Stimulated activated CD4-positive, alpha-beta T cell treated with anti-CD3 and anti-CD28 coated beads, Interleukin-2, amount 100 ng/mL, for 24 hours (primary cell): ENCODE measurements around the gene MAP3K14.

Experiments
- DNase-seq, 2 donors: peaks; one replicate each; pipeline ENCODE4 v3.0.0-alpha.2; 2020

MAP3K14 gene

DNA sequence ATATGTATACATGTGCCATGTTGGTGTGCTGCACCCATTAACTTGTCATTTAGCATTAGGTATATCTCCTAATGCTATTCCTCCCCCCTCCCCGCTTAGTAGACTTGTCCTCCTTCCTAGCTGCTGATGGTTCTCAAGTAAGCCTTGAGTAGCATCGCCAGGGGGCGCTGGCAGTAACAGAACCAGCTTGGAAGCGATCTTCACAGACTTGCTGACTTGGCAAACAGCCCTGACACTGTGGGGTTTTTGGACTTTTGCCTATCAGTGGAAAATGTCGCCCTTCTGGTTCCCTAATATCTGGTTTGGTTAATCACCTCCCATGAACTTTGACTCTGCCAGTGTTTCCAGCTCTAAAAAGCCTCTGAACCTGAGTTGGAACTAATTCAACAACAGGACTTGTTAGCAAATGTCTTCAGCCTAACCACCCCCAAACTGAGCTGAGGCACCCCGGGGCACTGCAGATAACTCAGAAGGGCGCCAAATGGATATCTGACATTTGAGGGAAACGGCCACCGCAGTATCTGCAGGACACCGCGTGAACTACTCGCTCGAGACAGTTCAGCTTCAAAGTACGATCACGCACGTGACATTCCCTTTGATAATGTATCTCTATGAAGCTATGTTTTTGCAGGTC is 39.5 kb downstream of the MAP3K14 start:
- DNase-seq: peak; percentile 93

DNA sequence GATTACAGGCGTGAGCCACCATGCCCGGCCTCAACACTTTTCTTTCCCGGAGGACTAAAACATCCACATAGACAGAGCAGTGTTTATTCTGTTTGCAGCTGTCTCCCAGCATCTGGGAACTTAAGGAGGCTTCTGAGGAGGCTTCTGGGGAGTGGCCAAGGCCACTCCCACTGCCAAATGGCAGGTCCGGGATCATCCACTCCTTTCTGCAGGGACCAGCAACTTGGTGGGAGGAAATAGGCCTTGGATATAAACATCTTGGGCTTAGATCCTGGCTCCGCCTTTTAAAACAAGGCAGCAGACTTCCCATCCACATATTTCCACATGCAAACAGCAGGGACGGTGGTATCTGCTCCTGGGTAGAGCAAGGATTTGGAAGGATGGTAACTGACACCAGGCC is 40.8 kb downstream of the MAP3K14 start:
- DNase-seq: no peak

DNA sequence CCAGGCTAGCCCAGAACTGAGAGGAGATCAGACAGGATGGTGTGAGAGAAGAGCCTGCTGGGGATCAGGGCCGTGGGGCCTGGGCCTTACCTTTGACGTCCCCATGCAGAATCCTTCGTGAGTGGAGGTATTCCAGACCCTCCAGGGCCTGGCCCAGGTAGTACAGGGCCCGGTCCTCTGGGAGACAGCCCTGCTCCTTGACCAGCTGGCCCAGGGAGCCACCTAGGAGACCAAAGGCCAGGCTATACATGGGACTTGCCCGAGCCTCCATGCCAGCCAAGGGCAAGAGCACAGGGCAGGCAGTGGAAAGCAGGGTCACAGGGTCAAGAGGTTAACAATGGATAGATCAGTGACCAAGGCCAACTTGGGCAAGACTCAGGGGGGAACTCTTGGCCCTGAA is 42.8 kb downstream of the MAP3K14 start:
- no peak for DNase-seq

DNA sequence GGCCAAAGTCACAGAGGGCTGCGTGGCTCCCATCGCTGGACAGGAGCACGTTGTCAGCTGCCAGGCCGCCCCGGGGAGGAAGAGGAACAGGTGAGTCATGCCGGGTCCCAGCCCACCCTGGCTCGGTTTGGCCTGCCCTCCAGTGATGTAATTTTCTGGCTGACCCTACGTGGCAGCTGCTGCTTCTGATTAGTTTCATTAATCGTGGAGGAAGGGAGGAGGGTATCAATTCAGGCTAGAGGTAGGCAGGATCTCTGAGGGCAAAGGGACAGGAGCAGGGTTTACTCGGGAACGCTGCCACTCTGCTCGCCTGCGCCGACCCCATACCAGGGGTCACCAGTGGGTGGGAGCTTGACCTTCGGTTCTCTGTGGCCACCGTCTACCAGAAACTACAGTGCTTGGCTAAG is 43.3 kb downstream of the MAP3K14 start:
- DNase-seq: no peak

DNA sequence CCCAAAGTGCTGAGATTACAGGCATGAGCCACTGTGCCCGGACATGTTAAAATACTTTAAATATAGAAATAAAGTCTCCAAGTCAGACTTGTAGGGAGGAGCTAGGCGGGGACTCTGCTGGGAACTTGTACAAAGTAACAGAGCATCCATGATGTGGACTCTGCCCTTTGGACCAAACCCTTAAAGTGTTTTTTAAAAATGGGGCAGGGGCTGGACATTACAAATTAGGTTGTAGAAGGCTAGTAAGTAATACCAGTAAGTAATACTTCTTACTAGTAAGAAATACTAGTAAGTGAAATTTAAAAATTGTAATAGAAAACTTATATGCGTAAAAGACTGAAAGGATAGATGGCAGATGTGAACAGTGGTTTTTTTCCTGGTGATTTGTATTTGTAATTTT is 45.2 kb downstream of the MAP3K14 start:
- DNase-seq: no peak

DNA sequence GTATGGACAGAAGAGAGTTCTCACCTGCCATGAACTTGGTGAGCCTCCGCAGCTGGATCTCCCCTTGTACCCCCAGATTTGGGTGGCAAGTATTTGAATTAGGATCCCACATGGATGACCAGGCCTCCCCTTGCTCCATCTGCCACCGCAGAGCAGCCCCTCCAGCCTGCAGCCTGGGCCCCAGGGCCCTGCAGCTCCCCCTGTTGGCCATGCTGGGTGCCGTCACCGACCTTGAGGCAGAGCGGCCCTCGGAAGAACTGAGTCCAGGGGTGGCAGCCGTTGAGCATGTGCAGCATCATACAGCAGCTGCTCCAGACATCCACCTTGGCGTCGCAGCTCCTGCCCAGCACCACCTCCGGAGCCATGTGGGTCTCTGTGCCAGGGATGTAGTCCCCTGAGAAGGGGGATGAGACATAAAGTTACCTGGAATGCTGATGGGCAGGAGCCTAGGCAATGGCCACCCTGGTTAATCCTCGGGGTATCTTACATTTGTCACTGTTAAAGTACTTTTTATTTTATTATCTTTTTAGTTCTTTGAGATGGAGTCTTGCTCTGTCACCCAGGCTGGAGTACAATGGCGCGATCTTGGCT is 45.9 kb downstream of the MAP3K14 start:
- DNase-seq: peak; percentile 67 to 70

DNA sequence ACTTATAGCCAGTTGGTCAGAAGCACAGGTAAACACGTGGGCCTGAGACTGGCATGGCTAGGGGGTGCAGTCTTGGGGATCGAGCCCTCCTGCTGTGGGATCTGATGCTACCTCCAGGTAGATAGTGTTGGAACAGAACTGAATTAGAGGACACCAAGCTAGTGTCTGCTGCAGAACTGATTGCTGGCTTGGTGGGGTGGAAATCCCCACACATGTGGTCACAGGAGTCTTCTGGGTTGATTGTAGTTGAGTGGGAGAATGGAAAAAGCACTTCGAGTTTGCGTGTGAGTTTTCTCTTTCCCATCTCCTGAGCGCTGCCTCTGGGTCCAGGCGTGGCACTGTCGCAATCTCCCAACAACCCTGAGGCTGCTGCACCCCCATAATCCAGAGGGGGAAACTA is 46.9 kb downstream of the MAP3K14 start:
- DNase-seq: peak in 1 of 2 donors; percentile 29

DNA sequence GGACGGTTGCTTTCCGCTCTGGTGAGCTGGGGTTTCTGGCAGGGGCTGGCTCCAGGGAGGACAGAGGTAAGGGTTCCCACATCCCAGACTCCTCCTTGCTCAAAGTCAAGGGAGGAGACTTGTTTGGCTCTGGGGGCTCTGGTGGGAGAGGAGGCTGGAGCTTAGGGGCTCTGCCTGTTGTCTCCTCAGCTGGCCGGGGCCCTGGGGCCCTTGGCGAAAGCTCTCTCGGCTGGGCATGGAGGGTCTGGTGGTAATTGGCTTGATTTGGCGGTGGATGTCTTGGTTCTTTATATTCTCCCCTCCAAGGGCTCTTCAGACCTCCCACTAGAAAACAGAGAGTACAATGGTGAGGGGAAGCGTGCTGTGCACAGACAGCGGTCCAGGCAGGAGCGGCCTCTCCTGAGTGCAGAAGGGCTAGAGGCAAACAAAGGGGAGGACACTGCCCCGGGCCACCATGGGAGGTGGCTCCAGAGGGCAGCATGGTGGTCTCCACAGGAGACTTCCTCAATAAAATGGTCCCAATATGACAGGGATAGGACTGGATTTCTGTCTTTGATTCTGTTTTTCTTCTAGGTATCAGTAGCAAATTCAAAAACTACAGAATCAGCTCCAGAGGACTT is 49.3 kb downstream of the MAP3K14 start:
- no peak for DNase-seq

DNA sequence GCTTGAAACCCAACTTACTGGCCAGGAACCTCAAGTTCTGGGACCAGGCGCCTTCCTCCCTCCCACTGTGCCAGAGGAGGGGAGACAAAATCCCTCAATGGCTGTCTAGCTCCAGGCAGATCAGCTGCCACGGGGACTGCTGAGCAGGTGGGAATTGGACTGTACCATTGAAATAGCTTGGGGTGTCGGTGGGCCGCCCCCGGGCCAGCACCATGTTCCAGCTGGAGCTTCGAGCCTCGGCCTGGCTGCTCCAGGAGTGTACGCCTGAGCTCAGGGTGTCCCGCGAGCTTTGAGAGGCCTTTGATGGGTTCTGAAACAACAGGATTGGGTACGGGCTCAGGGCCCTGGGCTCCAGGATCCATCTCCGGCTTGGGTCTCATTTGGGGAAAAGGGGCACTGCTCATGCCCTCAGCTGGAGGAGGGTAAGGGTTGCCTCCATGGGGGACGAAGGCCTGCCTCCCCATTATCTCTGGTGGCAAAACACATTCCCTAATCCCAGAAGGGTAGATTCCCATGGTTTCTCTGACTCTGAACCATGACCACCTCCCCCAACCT is 50.4 kb downstream of the MAP3K14 start:
- no peak for DNase-seq

DNA sequence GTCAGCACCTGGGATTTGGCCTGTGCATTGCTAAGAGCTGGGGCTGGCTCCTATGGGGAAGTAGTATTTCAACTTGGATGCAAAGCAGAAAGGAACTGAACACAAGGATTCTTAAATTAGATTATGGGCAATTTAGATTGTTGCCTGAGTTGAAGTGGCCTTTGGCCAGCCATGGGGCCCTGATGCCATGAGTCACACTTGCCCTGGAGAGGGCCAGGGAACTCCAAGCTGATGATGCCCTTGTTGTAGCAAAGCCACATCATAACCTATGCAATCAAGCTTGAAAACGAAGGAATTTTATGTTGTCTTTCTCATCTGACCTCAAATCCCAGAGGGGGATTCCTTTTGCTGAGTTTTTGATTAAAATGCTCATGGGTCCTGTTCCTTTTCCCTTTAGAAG is 51.0 kb downstream of the MAP3K14 start:
- DNase-seq: no peak

DNA sequence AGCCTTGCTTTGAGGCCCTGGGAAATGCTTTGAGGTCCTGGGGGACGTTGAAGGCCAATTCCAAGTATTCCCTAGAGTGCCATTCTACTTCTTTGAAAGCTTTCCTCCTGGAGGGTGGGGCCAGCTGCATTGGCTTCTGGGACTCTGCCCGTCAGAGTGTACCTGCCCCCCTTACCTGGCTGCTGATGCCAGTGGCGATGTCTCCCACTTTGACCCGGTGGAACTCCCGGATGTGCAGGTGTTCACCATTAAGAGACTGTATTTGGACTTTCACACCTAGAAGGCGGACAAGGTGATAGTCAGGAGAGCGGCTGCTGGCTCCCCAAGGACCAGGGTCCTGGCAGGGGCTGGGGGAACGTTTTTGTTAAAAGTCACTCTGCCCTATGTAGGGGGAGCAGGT is 51.8 kb downstream of the MAP3K14 start:
- no peak for DNase-seq

DNA sequence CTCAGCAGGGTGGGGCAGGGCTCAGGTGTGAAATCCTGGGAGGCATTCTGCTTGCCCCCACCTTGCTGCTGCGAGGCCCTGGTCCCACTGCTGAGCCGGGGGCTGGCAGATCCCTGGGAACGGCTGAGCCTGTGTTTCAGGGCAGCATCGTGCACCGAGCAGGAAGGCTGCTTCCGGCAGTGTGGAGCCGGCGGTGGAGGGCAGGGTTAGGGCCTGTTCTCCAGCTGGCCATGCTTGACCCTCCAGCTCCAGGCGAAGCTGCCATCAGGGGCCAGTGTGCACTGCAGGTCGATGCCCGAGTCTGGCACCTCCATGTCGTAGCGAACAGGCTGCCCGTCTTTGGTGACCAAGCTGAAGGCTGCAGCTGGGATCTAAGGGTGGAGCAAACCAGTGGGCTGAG is 52.4 kb downstream of the MAP3K14 start:
- DNase-seq: no peak

DNA sequence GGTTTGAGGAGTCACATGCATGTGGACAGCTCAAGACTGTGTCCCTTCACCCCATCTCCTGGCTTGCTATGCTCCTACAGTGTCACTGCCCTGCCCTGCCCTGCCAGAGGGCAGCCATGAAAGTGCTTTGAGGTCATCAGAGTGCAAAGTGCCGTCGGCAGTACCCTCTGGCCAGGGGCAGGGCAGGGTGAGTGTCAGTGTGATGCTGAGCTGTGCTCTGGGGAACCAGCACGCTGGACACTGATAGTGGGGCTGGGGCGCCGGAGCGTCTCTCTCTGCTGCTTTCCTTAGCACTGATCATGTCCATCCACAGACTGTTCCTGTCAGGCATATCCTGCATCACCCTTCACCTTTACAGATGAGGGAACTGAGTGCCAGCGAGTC is 53.4 kb downstream of the MAP3K14 start:
- DNase-seq: no peak

DNA sequence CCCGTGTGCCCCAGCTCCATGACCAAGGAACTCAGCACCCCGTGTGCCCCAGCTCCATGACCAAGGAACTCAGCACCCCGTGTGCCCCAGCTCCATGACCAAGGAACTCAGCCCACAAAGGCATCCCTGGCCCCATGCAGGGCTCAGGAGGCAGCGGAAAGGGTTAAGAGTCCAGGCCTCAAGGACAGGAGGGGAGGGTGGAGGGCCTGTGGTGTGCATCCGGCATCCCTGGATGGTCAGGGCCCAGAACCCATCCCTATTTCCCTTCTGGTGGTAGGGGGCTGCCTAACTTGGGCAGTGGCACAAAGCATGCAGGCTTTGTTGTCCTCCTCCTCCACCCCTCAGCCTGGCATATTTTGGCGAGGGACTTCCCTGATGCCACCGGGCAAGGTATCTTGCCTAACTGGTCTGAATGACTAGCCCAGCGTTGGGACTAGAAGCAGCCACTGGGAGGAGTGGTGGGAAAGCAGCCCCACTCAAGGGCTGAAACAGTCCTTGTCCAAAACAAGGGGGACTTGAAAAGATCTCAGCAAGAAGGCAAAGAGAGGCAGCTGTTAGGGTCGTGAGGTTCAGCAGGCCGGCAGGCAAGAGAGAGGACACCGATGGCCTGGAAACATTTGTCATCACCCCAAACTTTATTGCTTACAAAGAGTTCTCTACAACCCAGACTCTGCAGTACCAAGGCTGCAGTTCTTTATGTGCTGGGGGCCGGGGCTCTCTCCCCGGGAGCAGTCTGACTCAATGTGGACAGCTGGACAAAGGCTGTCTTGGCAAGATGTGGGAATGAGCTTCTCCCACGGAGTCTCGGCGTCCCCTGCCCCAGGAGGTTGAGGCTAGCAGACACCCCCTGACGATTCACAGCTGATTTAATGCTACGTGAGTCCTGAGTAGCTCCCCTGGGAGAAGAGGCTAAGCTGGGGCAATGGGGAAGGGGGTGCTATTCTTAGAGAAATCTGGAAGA is 54.0 kb downstream of the MAP3K14 start:
- DNase-seq: no peak

DNA sequence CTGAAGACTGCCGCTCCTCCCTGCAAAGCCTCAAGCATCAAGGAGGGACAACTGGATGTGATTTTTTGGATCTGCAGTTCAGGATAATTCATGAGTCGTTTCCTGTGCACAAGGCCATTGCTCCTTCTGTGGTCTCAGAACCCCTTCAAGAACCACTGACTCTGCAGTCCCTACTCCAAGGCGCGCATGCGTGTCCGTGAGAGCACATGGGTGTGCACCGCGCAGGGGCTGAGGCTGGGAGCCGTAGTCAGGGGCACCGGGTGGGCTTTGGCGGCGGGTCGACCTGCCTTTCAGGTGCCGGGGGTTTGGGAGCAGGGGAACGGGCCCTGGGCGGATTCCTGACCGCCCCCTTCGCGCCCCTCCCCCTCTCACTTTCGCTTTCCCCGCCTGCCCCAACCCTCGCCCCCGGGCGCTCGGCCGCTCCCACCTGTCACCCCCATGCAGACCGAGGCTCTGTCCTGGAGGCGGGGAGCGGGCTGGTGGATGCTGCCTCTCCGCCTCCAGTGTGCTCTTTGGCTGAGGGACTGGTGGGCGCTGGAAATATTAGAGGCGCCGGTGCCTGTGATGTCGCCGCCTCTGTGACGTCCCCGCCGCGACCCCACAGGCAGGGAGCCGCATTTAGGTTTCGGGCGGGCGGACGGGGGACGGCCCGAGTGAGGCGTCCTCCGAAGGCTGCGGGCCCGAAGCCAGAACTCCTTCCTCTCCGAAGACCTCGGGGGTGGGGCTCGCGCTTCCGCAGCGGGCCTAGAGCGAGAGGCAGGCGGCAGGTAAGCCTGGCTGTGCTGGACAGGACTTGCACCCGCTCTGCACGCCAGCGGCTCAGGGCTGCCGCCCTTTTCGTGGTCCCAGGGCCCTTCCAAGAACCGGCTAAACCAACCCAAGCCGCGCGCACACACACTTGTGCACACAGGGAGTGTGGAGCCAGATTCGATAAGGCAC is 55.0 kb downstream of the MAP3K14 start, which contains the start of gene SPATA32:
SPATA32 (minus strand) TSS at position 518 of the 939 bp plus-strand sequence; CDS start at position 440, 78 bp downstream.
- peak; percentile 59 to 72 for DNase-seq

DNA sequence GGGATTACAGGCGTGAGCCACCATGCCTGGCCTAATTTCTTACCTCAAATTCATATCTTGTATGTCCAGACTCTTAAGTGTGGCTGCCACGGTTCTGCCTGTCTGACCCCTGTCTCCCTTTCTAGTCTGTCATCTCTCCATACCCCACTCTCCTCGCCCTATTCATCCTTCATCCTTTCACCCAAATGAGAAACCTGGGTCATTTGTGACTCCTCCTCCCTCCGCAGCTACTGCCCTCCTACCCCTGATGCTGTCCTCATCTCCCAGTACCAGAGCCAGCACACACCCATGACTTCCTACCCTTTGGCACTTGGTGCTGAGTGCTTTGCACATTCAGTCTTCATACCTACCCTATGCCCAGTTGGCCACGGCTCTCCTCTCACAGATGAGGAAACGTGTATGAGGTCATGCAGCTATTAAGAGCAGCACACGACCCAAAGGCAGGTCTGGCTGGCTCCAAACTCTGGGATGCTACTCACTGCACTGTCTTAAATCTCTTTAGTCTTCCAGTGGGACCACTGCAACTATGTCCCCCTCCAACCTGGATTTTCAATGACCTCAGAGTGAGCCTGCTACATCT is 56.5 kb downstream of the MAP3K14 start:
- DNase-seq: no peak

DNA sequence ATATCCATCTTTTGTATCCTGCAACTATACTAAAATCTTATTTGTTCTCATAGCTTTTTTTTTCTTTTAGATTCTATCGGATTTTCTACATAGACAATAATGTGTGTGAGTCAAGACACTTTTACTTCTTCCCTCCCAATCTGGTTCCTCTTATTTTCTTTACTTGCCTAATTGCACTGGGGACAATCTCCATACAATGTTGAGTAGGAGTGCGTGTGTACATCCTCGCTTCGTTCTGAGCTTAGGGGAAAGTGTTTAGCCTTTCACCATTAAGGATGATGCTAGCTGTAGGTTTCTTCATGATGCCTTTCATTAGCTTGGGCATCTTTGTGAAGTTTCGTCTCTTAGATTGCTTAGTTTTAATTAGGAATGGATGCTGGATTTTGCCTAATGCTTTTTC is 57.8 kb downstream of the MAP3K14 start:
- DNase-seq: no peak

DNA sequence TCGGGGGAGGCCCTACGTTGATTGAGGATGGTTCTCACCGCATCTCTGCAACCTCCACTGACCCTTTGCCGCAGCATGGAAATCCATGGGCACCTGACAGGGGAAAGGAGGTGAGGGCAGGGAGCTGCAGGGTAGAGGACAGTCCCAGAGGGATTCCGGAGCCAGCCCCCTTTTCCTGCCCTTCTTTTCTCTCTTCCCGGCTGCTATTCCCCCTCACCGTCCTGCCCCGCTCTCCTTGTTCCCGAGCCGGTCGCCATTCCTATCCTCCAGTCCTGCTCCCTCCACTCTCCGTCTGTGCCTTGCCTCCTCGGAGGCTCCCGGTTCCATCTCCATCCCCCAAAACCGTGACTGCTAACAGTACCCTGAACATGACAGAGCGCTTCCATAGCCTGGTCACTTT is 59.7 kb downstream of the MAP3K14 start:
- no peak for DNase-seq

DNA sequence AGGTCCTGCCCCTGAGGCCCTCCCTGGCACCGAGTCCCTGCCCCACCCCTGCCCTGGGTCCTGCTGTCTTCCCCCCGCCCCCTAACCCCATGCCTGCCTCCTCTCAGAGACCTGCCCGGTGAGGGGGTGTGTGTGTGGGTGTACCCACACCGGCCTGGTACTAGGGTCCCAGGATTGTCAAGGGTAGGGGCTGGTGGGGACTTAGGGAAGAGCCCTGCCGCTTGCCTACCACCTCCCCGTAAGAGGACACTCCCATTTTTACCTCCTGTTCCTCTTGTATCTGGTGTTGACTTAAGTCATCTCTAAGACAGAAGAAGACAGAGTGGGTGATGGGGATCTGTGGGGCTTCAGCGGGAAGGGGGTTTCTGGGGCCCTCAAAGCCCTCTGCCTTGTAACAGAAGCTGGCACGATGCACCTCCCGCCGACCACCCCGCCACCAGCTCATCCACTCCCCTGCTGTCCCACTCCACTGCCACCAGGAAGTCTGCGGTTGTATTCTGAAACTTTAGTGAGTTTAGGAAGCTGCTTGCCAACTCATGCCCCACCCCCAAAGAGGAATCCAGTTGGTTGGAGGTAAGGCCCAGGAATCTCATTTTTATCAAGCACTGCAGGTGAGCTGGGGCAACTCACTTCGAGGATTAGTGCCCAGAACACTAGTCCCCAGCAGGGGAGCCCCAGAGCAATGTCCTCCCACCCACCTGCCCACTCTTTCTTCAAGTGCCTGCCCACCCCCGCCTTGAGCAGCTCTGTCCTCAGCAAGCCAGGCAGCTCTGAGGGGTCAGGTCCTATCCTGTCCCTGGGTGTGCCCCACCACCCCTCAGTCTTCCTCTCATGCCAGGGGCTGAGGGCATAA is 60.5 kb downstream of the MAP3K14 start:
- no peak for DNase-seq

DNA sequence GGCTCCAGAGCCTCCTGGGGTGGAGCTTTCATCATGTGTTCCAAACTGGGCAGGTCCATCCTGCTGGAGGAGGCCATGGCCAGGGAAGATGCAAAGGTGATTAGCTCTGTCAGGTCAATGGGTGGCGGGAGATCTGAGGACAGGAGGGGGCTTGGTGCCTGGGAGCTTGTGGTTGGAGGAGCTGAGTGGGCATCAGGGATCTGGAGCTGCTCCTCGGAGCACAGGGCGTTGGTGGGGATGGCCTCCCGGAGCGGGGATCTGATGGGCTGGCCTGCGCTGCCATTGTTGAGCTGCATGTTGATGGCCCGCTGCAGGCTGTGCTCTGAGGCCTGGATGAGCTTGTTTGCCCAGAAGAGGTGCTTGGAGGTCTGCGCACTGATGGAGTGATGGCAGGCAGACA is 61.5 kb downstream of the MAP3K14 start:
- DNase-seq: no peak

DNA sequence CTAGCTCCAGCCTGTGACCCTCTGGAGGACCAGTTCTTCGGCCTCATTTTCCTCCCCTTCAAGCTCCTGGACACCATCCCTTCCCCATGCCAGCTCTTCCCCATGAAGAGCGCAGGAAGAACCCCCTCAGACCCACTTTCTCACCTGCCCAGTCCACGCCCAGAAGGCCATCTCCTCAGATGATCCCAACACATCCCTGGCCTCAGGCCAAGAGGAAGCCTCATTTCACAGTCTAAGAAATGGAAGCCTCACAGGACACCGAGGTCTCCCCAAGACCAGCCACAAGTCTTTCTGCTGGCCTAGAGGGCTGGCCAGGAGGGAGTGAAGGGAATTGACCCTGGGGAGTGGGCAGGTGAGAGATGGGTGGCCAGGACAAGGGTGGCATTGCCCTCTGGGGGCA is 62.9 kb downstream of the MAP3K14 start:
- no peak for DNase-seq
